A673 (cell line): Measurements from ENCODE around the gene EFCAB6.

Source experiments
- CTCF ChIP-seq: fragments of 300-800, 200-600 bp; sonication (generic); conservative IDR thresholded peaks from 2 replicates; pipeline ENCODE4 v1.5.1; 2017; ENCODE audit warnings: low read depth, mild to moderate bottlenecking, antibody characterized with exemption, low read length, moderate library complexity, mixed read lengths
- EZH2 ChIP-seq: fragments of 200-600 bp; sonication (generic); IDR thresholded peaks from 2 replicates; pipeline ENCODE4 v1.6.1; 2017; ENCODE audit warnings: borderline replicate concordance, low read depth, mild to moderate bottlenecking, mixed read lengths, antibody characterized with exemption, low read length; ENCODE audit not compliant: poor library complexity, severe bottlenecking

DNA sequence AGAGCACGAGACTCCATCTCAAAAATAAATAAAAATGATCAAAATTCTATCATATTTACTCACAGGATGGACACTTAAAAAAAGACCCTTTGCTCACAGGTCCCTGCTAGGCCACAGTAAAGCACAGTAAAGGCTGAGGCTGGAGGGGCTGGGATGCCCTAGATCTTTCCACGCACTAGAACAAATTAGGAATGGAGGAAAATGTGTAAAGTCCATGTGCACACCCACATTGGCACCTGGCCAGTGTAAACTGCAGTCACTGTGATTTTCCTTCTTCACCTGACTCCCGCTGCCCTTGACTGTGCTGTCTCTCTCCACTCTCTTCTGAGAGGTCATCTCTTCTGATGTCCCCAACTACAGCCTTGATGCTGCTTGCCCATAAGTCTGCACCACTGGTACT is 195.5 kb downstream of the EFCAB6 start:
- no peak for TF ChIP-seq EZH2
- no peak for TF ChIP-seq CTCF
